Activated naive CD4-positive, alpha-beta T cell treated with anti-CD3 and anti-CD28 coated beads, Interleukin-2, amount 50 U/mL, for 16 hours (primary cell): ENCODE results near the gene PDZD2.
"Not testable (repeated sequence)": the region's sequence is repeated elsewhere in the genome, so short reads cannot be mapped to it uniquely, and the experiment has no call there.

Experiments
- DNase-seq: peaks from one replicate; pipeline ENCODE4 v3.0.0-alpha.2; 2020

The PDZD2 gene

DNA sequence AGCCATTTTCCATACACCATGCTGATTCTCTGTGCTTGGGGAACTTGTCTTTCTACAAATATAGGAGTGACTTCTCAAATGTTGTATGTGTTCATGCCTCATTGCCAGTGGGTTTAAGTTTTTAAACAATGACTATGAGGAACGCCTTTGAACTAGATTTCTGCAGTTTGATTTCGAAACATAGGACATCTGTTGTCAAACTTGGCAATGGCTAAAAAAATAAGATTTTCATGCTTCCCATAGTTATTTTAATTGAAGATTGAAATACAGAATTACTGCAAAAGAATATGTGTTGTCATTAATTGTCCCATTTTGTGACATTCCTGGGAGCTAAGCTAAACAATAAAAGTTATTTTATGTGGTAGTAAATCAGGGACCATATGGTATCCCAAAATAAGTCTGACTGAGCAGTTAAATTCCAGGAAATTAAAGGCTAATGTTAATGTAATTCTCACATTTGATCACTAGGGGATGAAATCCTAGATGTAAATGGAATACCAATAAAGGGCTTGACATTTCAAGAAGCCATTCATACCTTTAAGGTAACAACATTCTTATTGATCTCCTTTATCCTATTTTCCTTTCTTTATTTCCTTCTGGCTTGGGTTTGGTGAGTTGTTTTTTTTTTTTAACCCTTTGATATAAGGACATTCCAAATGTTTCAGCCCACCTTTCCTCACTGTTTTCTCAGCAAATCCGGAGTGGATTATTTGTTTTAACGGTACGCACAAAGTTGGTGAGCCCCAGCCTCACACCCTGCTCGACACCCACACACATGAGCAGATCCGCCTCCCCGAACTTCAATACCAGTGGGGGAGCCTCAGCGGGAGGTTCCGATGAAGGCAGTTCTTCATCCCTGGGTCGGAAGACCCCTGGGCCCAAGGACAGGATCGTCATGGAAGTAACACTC lies 418.5 kb downstream of the PDZD2 start:
- DNase-seq = no peak

DNA sequence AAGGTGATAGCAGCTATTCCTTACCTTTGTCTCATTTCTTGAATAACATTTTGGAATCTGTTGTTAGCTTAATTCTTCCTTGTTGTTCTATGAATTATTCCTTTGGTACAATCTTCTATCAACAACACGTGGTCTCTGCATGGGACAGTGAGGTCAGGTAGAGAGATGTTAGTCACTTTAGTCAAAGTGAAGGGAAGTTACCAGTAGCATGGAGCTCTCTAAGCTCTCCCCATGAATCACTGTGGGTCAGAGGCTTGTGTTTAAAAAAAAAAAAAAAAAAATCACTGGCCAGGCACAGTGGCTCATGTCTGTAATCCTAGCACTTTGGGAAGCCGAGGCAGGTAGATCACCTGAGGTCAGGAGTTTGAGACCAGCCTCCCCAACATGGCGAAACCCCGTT lies 419.2 kb downstream of the PDZD2 start:
- no peak for DNase-seq

DNA sequence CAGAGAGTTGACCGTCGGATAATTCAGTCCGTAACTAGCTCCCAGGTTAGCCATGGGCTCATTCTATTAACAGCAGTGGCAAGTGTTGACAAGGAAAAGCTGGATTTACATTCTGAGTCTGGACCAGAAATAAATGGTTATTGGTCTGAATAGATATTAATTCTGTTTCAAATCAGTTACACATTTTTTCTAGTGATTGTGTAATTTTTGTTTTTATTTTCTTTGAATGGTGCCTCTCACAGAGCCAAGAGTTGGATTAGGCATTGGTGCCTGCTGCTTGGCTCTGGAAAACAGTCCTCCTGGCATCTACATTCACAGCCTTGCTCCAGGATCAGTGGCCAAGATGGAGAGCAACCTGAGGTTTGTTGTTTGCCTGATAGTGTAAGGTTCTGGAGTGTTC lies 420.1 kb downstream of the PDZD2 start:
- no peak for DNase-seq

DNA sequence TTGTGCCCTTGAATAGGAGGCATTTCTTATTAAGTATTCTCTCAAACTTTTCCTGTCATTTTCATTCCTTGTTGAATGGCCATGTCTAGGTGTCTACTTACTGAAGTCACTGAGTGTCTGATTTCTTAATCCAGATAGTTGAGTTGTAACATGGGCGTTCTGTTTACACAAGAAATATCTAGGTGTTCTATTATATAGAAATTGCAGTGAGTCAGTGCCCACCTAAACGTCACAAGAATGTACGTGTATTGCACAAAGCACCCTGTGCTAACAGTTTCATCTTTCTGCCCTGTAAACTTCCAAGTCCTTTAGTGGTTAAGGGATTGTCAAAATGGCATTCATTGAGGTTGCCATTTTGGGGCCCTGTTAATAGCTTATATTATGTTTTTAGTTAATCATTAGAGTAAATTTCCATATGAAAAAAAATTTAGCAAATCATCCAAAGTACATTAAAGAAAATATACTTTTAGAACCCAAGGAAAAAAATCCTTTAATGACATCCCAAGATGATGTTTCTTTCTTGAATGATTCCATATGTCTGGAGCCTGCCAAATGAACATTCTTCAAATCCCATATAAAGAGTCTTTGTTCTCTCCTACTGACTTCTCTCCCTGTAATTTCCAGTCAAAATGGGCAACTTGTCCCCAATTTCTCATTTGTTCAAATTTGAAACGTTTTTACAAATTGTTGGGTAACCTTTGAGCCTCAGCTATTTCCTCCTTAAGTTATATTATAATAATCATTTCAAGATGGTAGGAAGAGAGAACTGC lies 421.0 kb downstream of the PDZD2 start:
- DNase-seq = no peak

DNA sequence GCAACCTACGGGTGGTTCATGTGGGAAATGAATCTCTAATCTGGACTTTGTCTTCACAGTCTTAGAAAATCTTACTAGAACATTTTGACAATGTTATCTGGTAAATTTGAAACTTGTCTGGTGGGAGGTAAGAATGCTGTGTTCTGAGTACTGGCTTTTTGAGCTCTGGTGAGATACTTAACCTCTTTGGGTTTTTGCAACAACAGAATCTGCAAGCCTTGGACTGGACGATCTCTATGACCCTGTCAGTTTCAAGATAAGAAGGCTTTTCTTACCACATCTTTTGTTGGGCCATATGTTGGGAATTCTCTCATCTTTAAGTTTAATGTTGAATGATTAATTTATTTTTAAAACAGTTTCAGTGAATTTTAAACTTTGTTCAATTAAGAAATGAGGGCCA lies 422.3 kb downstream of the PDZD2 start:
- DNase-seq = no peak

DNA sequence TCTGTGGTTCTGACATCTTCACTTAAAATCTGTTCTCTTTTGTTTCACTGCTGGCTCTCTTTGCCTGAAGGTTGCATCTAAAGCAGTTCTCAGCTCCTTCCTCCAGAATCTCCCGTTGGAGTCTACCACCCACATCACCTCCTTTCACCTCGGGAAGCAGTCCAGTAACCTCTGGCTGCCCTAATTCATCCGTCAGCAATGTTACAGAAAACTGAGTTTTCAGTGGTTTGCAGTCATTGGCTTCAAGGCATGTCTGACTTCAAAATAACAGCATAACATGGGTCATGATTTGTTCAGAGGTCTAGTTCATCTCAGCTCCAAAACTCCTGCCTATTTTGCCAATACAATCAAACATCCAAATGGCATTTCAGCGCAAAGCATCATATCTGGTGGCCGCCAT lies 427.5 kb downstream of the PDZD2 start:
- DNase-seq = no peak

DNA sequence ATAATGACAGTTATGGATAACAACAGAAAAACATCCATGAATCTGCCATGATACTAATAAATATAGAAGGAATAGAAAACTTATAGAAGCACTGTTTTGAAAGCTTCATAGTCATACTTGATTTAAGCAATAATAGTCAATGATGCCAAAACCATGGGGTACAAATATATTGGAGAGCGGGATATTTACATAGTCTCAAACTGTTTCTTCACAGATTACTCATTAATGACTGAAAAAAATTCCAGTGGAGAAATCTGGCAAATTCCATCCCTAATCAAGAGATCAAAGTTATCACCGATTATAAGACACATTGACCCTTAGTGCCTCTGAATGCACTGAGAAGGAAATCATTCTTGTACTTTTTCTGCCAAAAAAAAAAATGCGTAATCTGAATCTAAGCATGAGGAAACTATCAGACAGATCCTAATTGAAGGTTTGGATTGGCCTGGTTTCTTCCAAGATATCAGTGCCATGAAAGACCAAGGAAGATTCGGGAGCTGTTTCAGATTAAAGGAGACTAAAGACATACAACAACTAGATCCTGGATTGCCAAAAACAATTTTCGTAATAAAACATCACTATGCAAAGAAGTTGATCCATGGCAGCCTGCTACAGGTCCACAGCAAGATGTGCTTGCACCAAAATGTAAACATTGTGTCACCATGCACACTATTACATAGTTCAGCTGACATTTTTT lies 429.0 kb downstream of the PDZD2 start:
- no peak for DNase-seq

DNA sequence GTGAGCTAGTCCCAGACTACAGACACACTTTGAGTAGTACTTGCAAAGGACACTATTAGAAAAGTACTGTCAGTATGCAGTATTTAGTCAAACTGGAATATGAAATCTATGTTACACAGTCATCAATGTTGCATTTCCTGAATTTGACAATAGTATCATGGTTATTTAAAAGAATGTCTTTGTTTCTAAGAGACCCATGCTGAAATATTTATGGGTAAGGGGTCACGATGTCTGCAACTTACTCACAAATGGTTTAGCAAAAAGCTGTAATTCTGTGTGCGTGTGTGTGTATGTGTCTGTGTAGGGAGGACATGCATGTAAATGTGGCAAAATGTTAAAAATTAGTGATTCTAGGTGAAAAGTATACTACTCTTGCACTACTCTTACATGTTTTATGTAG lies 429.6 kb downstream of the PDZD2 start:
- no peak for DNase-seq

DNA sequence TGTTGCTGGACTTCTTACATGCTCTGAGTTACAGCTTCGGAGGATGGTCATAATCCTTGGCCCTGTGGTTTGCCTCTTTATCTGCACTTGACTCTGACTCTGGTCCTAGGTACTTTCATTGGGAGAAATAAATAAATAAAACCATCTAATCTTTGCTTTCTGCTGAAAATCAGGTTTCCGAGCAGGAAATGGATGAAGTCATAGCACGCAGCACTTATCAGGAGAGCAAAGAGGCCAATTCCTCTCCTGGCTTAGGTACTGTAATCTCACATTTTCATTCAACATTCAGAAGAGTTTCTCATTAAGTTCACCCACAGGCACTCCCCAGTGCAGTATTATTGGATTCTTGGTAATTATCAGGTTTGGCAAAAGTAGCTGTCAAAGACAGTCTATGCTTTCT lies 430.5 kb downstream of the PDZD2 start:
- DNase-seq = no peak

DNA sequence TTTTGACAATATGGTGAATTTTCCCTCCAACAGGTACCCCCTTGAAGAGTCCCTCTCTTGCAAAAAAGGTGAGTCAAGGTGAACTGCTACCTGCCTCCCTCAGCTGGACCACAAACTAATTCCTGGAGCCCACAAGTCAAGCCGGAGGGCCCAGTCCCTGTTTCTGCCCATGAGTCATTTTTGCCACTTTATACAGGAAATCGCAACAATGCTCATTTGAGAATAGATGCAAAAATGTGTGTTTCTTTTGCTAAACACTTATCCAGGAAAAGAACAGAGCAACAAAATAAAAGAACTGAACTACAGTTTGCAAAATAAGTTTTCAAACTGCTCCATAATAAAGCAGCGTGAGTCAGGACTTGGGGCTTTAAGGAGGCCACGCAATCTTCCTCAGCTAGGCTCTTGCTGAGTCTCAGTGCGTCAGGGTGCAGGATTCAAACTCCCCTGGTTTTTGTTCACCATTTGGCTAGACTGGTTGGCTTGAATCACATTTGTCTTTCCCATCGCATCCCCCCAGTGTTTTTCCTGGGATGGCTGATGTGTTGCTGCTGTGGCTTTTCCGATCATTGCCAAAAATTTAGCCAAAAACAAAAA lies 432.5 kb downstream of the PDZD2 start:
- DNase-seq = no peak

DNA sequence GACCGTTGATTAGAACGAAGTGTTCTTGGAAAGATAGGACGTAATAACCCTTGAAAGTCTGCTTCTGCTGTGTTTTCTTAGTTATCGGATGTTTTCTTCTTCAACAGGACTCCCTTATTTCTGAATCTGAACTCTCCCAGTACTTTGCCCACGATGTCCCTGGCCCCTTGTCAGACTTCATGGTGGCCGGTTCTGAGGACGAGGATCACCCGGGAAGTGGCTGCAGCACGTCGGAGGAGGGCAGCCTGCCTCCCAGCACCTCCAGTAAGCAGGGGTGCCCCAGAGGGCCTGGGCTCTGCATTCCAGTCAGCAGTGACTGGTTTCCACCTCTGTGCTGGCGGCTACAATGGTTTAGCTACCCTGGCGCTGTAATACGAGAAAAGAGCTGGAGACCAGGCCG lies 433.1 kb downstream of the PDZD2 start:
- no peak for DNase-seq

DNA sequence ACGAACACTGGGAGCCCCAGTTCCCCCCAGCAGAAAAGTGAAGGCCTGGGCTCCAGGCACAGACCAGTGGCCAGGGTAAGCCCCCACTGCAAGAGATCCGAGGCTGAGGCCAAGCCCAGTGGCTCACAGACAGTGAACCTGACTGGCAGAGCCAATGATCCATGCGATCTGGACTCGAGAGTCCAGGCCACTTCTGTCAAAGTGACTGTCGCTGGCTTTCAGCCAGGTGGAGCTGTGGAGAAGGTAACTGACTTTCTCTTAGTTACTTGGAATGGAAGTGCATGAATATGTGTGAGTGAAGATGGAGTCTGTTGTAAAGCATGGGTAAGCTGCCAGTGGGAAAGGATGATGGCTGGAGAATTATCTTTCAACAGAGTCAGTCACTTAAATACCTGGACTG lies 435.5 kb downstream of the PDZD2 start:
- no peak for DNase-seq

DNA sequence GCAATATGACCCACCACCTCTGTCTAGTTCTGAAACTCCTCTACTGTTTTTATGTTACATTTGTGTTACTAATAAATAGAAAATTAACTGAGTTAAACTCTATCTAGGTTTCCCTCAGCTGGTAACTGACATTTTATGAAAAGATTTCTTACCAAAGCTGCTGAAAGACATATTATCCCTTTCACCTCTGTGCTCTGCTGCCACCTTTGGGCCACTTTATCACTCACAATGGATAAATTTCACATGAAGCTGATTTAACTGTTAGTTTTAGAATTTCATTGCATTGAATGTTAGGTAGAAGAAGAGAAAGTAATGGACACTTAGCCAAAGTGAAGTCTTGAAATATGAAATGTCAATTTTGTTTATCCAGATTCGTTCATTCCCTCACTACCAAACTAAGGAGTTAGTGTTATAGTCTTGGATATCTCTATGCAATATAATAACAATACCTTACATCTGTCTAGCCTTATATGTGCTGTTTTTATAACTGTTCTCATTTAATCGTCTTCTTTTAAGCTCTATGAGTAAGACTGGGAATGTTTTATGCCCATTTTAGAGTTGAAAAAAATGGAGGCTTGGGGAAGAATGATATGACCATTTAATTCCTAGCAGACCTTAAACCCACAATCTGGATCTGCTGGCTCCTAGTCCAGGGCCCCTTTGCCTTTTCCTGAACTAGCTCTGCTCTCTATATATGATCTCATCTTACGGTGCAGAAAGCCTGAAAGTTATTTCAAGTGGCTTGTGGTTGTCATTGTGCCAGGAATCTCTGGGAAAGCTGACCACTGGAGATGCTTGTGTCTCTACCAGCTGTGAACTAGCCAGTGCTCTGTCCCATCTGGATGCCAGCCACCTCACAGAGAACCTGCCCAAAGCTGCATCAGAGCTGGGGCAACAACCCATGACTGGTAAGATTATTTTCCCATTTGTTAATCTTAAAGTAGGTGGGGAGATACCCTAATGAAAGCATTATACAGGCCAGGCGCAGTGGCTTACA lies 438.1 kb downstream of the PDZD2 start:
- peak; percentile 43 for DNase-seq

DNA sequence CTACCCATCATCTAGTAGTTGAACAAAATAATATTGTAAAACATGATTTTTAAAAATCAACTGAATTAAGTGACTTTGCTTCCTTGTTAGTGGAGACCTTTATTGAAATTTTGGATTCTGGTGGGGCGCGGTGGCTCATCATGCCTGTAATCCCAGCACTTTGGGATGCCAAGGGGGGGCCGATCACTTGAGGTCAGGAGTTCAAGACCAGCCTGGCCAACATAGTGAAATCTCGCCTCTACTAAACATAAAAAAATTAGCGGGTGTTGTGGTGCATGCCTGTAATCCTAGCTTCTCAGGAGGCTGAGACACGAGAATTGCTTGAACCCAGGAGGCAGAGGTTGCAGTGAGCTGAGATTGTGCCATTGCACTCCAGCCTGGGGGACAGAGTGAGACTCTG lies 439.9 kb downstream of the PDZD2 start:
- not testable (repeated sequence) for DNase-seq

DNA sequence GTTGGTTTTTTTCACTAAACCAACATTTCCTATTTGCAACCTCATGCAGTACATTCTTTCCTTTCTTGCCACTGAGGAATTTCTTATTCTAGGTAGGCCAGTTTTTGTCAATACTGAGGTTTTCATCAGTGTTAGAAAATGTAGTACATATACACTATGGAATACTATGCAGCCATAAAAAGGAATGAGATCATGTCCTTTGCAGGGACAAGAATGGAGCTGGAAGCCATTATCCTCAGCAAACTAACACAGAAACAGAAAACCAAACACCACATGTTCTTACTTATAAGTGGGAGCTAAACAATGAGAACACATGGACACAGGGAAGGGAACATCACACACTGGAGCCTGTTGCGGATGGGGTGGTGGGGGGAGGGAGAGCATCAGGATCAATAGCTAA lies 441.6 kb downstream of the PDZD2 start:
- not testable (repeated sequence) for DNase-seq

DNA sequence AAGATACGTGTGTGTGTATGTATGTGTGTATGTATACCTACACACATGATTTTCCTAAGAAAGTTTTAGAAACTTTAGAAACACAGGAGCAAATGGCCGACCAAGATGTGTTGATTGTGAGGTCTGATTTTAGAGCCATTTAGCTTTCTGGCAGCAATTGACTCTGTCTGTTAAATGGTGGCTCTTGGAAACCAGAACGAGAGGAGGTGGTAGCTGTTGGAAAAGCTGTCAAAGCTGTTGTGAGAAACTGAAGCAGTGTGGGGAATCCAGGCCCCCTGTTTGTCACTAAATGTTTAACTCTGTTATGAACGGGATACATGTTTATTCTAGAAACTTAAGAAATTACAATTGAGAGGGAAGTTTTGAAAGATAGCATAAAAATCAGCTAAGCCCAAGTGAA lies 443.8 kb downstream of the PDZD2 start:
- DNase-seq = no peak

DNA sequence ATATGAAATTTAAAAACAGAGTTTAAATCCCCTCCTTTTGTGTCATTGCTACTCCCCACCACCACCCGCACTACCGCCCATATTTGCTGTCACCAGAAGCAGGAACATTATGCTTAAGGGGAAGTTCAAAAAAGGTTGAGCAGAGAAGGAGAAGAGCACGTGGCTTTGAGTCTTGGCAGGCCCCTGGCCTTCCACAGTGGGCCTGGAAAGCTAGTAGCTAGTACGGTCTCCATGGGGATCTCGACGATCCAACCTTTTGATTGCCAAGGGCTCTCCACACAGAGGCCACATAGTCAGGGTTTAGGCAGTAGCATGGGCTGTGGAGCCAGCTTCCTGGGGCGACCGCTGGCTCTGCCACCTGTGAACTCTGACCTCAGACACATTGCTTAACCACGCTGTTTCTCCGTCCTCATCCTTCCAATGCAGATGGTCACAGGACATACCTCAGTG lies 445.1 kb downstream of the PDZD2 start:
- no peak for DNase-seq

DNA sequence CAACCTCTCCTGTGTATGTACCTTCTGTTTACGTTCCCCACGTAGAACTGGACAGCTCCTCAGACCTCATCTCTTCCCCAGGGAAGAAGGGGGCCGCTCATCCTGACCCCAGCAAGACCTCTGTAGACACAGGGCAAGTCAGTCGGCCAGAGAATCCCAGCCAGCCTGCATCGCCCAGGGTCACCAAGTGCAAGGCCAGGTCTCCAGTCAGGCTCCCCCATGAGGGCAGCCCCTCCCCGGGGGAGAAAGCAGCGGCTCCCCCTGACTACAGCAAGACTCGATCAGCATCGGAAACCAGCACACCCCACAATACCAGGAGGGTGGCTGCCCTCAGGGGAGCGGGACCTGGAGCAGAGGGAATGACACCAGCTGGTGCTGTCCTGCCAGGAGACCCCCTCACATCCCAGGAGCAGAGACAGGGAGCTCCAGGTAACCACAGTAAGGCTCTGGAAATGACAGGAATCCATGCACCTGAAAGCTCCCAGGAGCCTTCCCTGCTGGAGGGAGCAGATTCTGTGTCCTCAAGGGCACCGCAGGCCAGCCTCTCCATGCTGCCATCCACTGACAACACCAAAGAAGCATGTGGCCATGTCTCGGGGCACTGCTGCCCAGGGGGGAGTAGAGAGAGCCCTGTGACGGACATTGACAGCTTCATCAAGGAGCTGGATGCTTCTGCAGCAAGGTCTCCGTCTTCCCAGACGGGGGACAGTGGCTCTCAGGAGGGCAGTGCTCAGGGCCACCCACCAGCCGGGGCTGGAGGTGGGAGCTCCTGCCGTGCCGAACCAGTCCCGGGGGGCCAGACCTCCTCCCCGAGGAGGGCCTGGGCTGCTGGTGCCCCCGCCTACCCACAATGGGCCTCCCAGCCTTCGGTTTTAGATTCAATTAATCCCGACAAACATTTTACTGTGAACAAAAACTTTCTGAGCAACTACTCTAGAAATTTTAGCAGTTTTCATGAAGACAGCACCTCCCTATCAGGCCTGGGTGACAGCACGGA lies 448.5 kb downstream of the PDZD2 start:
- DNase-seq = no peak

DNA sequence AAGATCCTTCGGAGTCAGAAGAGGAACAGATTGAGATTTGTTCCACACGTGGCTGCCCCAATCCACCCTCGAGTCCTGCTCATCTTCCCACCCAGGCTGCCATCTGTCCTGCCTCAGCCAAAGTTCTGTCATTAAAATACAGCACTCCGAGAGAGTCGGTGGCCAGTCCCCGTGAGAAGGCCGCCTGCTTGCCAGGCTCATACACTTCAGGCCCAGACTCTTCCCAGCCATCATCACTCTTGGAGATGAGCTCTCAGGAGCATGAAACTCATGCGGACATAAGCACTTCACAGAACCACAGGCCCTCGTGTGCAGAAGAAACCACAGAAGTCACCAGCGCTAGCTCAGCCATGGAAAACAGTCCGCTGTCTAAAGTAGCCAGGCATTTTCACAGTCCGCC lies 449.3 kb downstream of the PDZD2 start:
- DNase-seq = no peak
